GM10266 (cell line): ENCODE data around the gene PPP1R26.
"Not testable (repeated sequence)": the region's sequence is repeated elsewhere in the genome, so short reads cannot be mapped to it uniquely, and the experiment has no call there.

ENCODE experiments used
- DNase-seq: peaks from one replicate; pipeline ENCODE4 v3.0.0; 2012; ENCODE audit errors: extremely low spot score
- TF ChIP-seq, protein P1 (sequence below): IDR thresholded peaks from 2 replicates; pipeline ENCODE4 v1.5.1; 2012; ENCODE audit warnings: mild to moderate bottlenecking, low read depth; ENCODE audit not compliant: control insufficient read depth, insufficient read depth; ENCODE audit errors: missing control alignments

The PPP1R26 gene

DNA sequence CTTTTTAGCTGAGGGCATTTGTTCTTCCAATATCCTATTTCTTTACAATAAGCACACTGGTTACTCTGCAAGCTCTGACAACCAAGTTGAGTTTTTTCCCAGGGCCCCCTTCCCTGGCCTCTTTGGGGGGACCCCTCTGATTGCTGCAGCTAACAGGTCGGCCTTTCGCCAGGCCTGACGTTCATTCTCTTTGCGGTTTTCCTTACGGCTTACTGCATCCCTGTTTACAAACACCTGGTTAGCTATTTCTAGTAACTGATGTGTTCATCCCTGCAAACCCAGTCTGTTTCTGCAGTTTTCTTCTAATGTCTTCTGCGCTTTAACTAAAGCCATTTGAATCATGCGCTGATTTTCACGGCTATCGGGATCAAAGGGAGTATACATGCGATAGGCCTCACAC, 37.5 kb upstream of the PPP1R26 start:
- TF ChIP-seq, protein P1, sequence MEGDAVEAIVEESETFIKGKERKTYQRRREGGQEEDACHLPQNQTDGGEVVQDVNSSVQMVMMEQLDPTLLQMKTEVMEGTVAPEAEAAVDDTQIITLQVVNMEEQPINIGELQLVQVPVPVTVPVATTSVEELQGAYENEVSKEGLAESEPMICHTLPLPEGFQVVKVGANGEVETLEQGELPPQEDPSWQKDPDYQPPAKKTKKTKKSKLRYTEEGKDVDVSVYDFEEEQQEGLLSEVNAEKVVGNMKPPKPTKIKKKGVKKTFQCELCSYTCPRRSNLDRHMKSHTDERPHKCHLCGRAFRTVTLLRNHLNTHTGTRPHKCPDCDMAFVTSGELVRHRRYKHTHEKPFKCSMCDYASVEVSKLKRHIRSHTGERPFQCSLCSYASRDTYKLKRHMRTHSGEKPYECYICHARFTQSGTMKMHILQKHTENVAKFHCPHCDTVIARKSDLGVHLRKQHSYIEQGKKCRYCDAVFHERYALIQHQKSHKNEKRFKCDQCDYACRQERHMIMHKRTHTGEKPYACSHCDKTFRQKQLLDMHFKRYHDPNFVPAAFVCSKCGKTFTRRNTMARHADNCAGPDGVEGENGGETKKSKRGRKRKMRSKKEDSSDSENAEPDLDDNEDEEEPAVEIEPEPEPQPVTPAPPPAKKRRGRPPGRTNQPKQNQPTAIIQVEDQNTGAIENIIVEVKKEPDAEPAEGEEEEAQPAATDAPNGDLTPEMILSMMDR: no peak
- no peak for DNase-seq

DNA sequence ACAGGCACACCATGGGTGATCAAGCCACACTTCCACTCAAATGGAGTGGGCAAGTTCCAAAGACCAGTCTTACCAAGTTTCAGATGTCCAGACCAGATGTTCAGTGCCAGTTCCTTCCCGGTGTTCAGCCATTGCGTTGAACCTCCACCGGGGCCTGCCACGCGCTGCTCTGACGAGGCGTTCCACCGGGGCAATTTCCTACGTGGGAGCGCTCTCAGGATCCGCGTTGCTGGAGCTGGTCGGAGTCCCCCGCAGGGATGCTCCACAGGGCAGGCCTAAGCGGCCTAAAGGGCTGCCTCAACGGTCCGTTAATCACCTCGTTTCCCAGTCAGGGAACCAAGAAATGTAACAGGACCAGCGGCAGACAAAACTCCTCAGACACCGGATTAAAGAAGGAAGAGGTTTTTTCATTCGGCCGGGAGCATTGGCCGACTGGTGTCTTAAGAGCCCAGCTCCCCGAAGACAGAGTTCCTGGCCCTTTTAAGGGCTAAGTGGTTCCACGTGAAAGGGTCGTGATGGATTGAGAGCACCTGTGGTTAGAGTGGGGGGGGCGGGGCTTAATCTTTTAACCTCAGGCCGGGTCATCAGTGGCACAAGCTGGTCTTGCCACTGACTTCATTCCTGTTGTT, 35.7 kb upstream of the PPP1R26 start:
- TF ChIP-seq, protein P1: no peak
- DNase-seq: no peak

DNA sequence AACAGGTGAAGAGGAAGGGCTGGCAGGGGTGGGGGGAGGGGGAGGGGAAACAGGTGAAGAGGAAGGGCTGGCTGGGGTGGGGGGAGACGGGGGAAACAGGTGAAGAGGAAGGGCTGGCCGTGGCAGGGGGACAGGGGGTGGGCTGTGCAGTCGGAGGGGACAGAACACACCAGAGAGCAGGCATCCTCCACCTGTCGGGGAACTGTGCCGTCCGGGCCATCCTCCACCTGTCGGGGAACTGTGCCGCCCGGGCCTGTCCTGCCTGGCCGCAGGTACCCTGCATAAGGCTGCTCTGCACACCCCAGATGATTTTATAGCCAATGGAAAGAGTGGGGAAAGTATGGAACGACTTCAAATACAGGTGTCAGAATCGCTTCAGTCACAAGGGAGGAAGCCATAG, 32.5 kb upstream of the PPP1R26 start:
- TF ChIP-seq, protein P1: no peak
- DNase-seq: no peak

DNA sequence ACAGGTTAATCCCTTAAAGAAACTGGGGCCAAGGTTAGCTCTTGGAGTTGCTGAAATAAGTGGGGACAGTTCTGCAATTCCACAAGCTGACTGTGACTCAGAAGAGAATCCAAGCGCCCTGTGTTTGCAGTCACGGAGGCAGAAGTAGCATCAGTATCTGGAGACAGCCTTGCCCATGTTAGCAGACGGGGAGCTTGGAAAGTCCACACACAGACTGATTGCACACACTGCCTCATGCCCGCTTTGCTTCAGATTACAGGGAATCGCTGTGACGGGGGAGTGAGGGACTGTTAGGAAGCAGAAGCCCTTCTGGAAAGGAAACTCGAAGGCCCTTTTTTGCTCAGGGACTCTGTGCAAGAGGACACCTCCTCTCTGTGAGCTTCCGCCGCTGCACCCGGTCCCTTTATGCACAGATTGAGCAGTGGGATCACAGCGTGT, 30.9 kb upstream of the PPP1R26 start:
- TF ChIP-seq, protein P1: no peak
- DNase-seq: no peak

DNA sequence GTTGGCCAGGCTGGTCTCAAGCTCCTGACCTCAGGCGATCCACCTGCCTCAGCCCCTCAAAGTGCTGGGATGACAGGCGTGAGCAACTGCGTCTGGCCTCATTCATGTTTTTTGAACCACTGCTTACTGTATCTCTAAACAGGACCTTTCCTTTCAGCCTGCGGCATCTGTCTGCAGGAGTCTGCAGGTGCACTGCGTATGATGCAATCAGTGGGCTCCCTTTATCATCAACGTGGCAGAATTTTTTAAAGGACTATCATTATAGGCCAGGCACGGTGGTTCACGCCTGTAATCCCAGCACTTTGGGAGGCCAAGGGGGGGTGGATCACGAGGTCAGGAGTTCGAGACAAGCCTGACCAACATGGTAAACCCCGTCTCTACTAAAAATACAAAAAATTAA, 30.1 kb upstream of the PPP1R26 start:
- DNase-seq: not testable (repeated sequence)

DNA sequence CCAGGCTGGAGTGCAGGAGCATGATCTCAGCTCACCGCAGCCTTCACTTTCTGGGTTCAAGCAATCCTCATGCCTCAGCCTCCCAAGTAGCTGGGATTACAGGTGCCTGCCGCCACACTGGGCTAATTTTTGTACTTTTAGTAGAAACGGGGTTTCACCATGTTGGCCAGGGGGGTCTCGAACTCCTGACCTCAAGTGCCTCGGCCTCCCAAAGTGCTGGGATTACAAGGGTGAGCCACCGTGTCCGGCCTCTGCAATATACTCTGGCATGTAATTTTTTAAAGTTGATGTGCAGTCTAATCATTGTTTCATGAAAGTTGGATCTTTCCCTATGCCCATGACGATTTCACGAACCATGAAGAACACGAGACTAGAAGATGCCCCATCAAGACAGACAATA, 28.6 kb upstream of the PPP1R26 start:
- DNase-seq: no peak
- TF ChIP-seq, protein P1: no peak

DNA sequence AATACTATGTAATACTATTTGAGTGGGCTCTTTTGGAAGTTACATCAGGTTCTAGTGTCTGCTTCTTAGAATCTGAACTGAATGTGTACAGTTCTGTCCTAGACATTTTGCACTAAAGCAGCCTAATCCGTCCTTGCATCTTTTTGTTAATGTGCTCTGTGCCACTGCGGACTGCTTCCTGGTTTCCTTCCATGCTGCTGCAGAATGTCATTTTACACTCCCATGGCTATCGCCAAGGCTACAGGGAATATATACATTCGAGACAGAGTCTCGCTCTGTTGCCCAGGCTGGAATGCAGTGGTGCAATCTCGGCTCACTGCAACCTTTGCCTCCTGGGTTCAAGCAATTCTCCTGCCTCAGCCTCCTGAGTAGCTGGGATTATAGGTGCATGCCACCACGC, 27.7 kb upstream of the PPP1R26 start:
- DNase-seq: not testable (repeated sequence)

DNA sequence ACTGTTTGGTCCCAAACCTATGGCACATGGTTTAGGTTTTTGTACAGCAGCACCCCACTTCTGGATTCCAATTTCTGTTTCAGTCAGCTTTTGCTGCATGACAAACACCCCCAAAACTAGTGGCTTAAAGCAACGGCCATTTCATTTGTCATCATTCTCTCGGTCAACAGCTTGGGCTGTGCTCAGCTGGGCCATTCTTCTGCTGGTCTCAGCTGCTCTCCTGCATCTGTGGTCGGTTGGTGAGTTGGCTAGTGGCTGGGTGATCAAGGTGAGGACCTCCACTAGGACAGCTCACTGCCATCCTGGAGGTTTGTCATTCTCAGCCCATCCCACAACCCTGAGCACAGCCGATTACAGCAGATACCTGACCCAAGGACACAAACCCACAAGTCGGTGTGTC, 24.8 kb upstream of the PPP1R26 start:
- TF ChIP-seq, protein P1: no peak
- no peak for DNase-seq
